Neural cell (in vitro differentiated cells): ENCODE measurements around the gene CILP. TPM values are rescaled to one million over a fixed set of nuclear protein-coding genes. Genes with fewer than 3 reads are reported as not detected.

Experiments used
- H2AFZ ChIP-seq: fragments of 200-600, 300-800 bp; sonication (generic), shearing (Covaris generic); 2 replicates; pipeline ENCODE4 v1.6.0; 2014; ENCODE audit warnings: low read depth, mild to moderate bottlenecking, antibody characterized with exemption, low read length, moderate library complexity
- H3F3A ChIP-seq: fragments of 200-600 bp; shearing (Covaris generic); 2 replicates; pipeline ENCODE4 v1.6.1; 2016; ENCODE audit warnings: mild to moderate bottlenecking, moderate library complexity, mixed read lengths, antibody characterized with exemption, low read length; ENCODE audit not compliant: insufficient read depth, poor library complexity, severe bottlenecking
- H3K27ac ChIP-seq: fragments of 200-600, 300-800 bp; sonication (generic), shearing (Covaris generic); 2 replicates; pipeline ENCODE4 v1.5.1; 2014; ENCODE audit warnings: mild to moderate bottlenecking, low read length, moderate library complexity
- H3K27me3 ChIP-seq: fragments of 300-800, 200-600 bp; sonication (generic), shearing (Covaris generic); 2 replicates; pipeline ENCODE4 v1.6.0; 2014; ENCODE audit warnings: mild to moderate bottlenecking, low read depth, low read length, moderate library complexity; ENCODE audit not compliant: insufficient read depth
- H3K36me3 ChIP-seq: fragments of 300-800, 200-600 bp; sonication (generic), shearing (Covaris generic); 2 replicates; pipeline ENCODE4 v1.5.1; 2014; ENCODE audit warnings: mild to moderate bottlenecking, antibody characterized with exemption, low read length, moderate library complexity; ENCODE audit not compliant: insufficient read depth
- H3K4me2 ChIP-seq: fragments of 300-800, 200-600 bp; sonication (generic), shearing (Covaris generic); 2 replicates; pipeline ENCODE4 v1.6.0; 2014; ENCODE audit warnings: mild to moderate bottlenecking, low read length
- H3K4me3 ChIP-seq: fragments of 300-800, 200-600 bp; sonication (generic), shearing (Covaris generic); 2 replicates; pipeline ENCODE4 v1.5.1; 2014; ENCODE audit warnings: mild to moderate bottlenecking, low read length, moderate library complexity
- H3K79me2 ChIP-seq: fragments of 200-600 bp; shearing (Covaris generic); replicated peaks from 2 replicates; pipeline ENCODE4 v1.6.0; 2014; ENCODE audit warnings: mild to moderate bottlenecking, low read length, moderate library complexity; ENCODE audit not compliant: insufficient read depth
- H3K9ac ChIP-seq: fragments of 300-800, 200-600 bp; sonication (generic), shearing (Covaris generic); 2 replicates; pipeline ENCODE4 v1.6.1; 2016; ENCODE audit warnings: mild to moderate bottlenecking, low read length, mixed read lengths
- H3K9me2 ChIP-seq: fragments of 200-600 bp; shearing (Covaris generic); 2 replicates; pipeline ENCODE4 v1.6.1; 2016; ENCODE audit warnings: mild to moderate bottlenecking, low read length, mixed read lengths; ENCODE audit not compliant: insufficient read depth
- H3K9me3 ChIP-seq: fragments of 200-600, 300-800 bp; sonication (generic), shearing (Covaris generic); 2 replicates; pipeline ENCODE4 v1.6.1; 2016; ENCODE audit warnings: mild to moderate bottlenecking, mixed run types, low read length, moderate library complexity, mixed read lengths
- H4K20me1 ChIP-seq: fragments of 200-600 bp; shearing (Covaris generic); 2 replicates; pipeline ENCODE4 v1.6.1; 2016; ENCODE audit warnings: mild to moderate bottlenecking, mixed run types; ENCODE audit not compliant: insufficient read depth
- EP300 ChIP-seq: fragments of 450-650 bp; conservative IDR thresholded peaks from 2 replicates; pipeline ENCODE4 v1.6.1; 2014; ENCODE audit warnings: antibody characterized with exemption, mild to moderate bottlenecking, moderate library complexity; ENCODE audit not compliant: poor library complexity, severe bottlenecking
- EZH2 ChIP-seq: fragments of 200-600, 300-800 bp; shearing (Covaris generic), sonication (generic); IDR thresholded peaks from 2 replicates; pipeline ENCODE4 v1.6.1; 2014; ENCODE audit warnings: antibody characterized with exemption, low read length, borderline replicate concordance, mild to moderate bottlenecking; ENCODE audit not compliant: insufficient read depth, poor library complexity, severe bottlenecking
- MXI1 ChIP-seq: fragments of 450-650 bp; conservative IDR thresholded peaks from 2 replicates; pipeline ENCODE4 v1.6.1; 2014; ENCODE audit warnings: antibody characterized with exemption, mild to moderate bottlenecking; ENCODE audit not compliant: poor library complexity, severe bottlenecking
- POLR2AphosphoS5 ChIP-seq: IDR thresholded peaks from 2 replicates; pipeline ENCODE4 v1.6.1; 2012
- RAD21 ChIP-seq: fragments of 450-650 bp; conservative IDR thresholded peaks from 2 replicates; pipeline ENCODE4 v1.6.1; 2014; ENCODE audit warnings: antibody characterized with exemption, mild to moderate bottlenecking, moderate library complexity
- SMC3 ChIP-seq: fragments of 450-650 bp; conservative IDR thresholded peaks from 2 replicates; pipeline ENCODE4 v1.6.1; 2014; ENCODE audit warnings: antibody characterized with exemption, mild to moderate bottlenecking, moderate library complexity; ENCODE audit not compliant: poor library complexity
- TAF1 ChIP-seq: IDR thresholded peaks from 2 replicates; pipeline ENCODE4 v1.6.1; 2012; ENCODE audit warnings: low read depth
- polyA plus RNA-seq: library from polyadenylated mRNA; depleted of rRNA; stranded (reverse); fragments of >200 nt; gene quantifications from 2 replicates; pipeline ENCODE4 v1.2.3, GENCODE V29; 2014
- TF ChIP-seq, protein P1 (sequence below): IDR thresholded peaks from 2 replicates; pipeline ENCODE4 v1.6.1; 2012; ENCODE audit warnings: borderline replicate concordance
- TF ChIP-seq, protein P2 (sequence below): fragments of 450-650 bp; IDR thresholded peaks from 2 replicates; pipeline ENCODE4 v1.5.1; 2014; ENCODE audit warnings: antibody characterized with exemption, mild to moderate bottlenecking, moderate library complexity; ENCODE audit not compliant: poor library complexity, severe bottlenecking

Gene CILP
- polyA plus RNA-seq, 1 donor from 2014 or later = 1.4 TPM

GRCh38 chr15:65233696-65234095 is 22.4 kb upstream of the CILP start:
- Histone ChIP-seq H3F3A (no peaks in the 10 kb centered on the region), H3K9me2 (no peaks in the 10 kb centered on the region), H3K9ac (no peak overlapping the region), H2AFZ (no peak overlapping the region), H4K20me1 (no peaks in the 10 kb centered on the region), H3K79me2 (no peaks in the 10 kb centered on the region), H3K27me3 (no peaks in the 10 kb centered on the region), H3K36me3 (no peaks in the 10 kb centered on the region), H3K9me3 (no peaks in the 10 kb centered on the region), H3K4me2 (no peak overlapping the region), H3K27ac (no peak overlapping the region), H3K4me3 (no peak overlapping the region)
- TF ChIP-seq SMC3 (no peak), EP300 (no peak), TAF1 (no peak), RAD21 (no peak), EZH2 (no peak), MXI1 (no peak), POLR2AphosphoS5 (no peak)
- TF ChIP-seq, protein P1, sequence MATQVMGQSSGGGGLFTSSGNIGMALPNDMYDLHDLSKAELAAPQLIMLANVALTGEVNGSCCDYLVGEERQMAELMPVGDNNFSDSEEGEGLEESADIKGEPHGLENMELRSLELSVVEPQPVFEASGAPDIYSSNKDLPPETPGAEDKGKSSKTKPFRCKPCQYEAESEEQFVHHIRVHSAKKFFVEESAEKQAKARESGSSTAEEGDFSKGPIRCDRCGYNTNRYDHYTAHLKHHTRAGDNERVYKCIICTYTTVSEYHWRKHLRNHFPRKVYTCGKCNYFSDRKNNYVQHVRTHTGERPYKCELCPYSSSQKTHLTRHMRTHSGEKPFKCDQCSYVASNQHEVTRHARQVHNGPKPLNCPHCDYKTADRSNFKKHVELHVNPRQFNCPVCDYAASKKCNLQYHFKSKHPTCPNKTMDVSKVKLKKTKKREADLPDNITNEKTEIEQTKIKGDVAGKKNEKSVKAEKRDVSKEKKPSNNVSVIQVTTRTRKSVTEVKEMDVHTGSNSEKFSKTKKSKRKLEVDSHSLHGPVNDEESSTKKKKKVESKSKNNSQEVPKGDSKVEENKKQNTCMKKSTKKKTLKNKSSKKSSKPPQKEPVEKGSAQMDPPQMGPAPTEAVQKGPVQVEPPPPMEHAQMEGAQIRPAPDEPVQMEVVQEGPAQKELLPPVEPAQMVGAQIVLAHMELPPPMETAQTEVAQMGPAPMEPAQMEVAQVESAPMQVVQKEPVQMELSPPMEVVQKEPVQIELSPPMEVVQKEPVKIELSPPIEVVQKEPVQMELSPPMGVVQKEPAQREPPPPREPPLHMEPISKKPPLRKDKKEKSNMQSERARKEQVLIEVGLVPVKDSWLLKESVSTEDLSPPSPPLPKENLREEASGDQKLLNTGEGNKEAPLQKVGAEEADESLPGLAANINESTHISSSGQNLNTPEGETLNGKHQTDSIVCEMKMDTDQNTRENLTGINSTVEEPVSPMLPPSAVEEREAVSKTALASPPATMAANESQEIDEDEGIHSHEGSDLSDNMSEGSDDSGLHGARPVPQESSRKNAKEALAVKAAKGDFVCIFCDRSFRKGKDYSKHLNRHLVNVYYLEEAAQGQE = no peak
- TF ChIP-seq, protein P2, sequence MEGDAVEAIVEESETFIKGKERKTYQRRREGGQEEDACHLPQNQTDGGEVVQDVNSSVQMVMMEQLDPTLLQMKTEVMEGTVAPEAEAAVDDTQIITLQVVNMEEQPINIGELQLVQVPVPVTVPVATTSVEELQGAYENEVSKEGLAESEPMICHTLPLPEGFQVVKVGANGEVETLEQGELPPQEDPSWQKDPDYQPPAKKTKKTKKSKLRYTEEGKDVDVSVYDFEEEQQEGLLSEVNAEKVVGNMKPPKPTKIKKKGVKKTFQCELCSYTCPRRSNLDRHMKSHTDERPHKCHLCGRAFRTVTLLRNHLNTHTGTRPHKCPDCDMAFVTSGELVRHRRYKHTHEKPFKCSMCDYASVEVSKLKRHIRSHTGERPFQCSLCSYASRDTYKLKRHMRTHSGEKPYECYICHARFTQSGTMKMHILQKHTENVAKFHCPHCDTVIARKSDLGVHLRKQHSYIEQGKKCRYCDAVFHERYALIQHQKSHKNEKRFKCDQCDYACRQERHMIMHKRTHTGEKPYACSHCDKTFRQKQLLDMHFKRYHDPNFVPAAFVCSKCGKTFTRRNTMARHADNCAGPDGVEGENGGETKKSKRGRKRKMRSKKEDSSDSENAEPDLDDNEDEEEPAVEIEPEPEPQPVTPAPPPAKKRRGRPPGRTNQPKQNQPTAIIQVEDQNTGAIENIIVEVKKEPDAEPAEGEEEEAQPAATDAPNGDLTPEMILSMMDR = no peak

DNA sequence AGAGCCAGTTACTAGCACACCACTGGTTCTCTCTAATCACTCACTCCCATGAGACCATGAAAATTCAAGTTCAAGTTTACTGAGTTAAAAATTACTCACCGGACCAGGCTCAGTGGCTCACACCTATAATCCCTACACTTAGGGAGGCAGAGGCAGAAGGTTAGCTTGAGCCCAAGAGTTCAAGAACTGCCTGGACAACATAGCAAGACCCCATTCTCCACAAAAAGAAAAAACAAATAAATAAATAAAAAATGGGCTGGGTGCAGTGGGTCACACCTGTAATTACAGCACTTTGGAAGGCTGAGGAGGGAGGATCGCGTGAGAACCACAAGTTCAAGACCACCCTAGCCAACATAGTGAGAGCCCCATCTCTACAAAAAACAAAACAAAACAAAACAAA is 21.2 kb upstream of the CILP start:
- no peaks in the 10 kb centered on the region for H4K20me1 ChIP-seq
- H3K4me3 ChIP-seq = no peak overlapping the region
- no peaks in the 10 kb centered on the region for H3K79me2 ChIP-seq
- no peak overlapping the region for H2AFZ ChIP-seq
- no peaks in the 10 kb centered on the region for H3K9me2 ChIP-seq
- no peak overlapping the region for H3K4me2 ChIP-seq
- H3K27ac ChIP-seq = no peak overlapping the region
- H3K9me3 ChIP-seq = no peaks in the 10 kb centered on the region
- TF ChIP-seq POLR2AphosphoS5 (no peak), EZH2 (no peak), SMC3 (no peak), EP300 (no peak), RAD21 (no peak)
- TF ChIP-seq, protein P1 = no peak
- H3K9ac ChIP-seq = no peak overlapping the region
- no peaks in the 10 kb centered on the region for H3K27me3 ChIP-seq
- no peaks in the 10 kb centered on the region for H3K36me3 ChIP-seq
- H3F3A ChIP-seq = no peaks in the 10 kb centered on the region
